ENCODE results near the gene TRMT2A.

GRCh38 chr22:20087319-20088262 lies 29.4 kb downstream of the TRMT2A start:
- TF ChIP-seq TAF1 (IDR thresholded peaks at IDR 0.05; ENCODE audit: borderline replicate concordance, low read depth, low read length) (no peak), POLR2A (IDR thresholded peaks at IDR 0.05; ENCODE audit: low read depth, low read length) (no peak), POLR2AphosphoS5 (IDR thresholded peaks at IDR 0.05; ENCODE audit: low read depth, low read length) (no peak)

All from GM12892 (cell line).